ENCODE measurements around the gene OMP.

OMP gene

GRCh38 chr11:77068457-77069335 lies 33.9 kb upstream of the OMP start:
- in situ Hi-C loops (cut with MboI; ENCODE audit: low sequenced_read_pairs) = no loop called here

GRCh38 chr11:77069336-77069968 lies 33.2 kb upstream of the OMP start:
- in situ Hi-C loops (cut with MboI; ENCODE audit: low sequenced_read_pairs) = no loop called here

- in situ Hi-C loops (cut with MboI; ENCODE audit: low sequenced_read_pairs) = loop anchor here (10.0 kb wide), 1 partner anchor 255 kb away; no protein-coding TSS in a partner anchor
Measured at GRCh38 chr11:77069969-77070582, 32.6 kb upstream of the OMP start.

- in situ Hi-C loops (cut with MboI; ENCODE audit: low sequenced_read_pairs) = loop anchor here (10.0 kb wide), 1 partner anchor 256 kb away; no protein-coding TSS in a partner anchor
Measured at GRCh38 chr11:77071077-77071476, 31.6 kb upstream of the OMP start.

DNA sequence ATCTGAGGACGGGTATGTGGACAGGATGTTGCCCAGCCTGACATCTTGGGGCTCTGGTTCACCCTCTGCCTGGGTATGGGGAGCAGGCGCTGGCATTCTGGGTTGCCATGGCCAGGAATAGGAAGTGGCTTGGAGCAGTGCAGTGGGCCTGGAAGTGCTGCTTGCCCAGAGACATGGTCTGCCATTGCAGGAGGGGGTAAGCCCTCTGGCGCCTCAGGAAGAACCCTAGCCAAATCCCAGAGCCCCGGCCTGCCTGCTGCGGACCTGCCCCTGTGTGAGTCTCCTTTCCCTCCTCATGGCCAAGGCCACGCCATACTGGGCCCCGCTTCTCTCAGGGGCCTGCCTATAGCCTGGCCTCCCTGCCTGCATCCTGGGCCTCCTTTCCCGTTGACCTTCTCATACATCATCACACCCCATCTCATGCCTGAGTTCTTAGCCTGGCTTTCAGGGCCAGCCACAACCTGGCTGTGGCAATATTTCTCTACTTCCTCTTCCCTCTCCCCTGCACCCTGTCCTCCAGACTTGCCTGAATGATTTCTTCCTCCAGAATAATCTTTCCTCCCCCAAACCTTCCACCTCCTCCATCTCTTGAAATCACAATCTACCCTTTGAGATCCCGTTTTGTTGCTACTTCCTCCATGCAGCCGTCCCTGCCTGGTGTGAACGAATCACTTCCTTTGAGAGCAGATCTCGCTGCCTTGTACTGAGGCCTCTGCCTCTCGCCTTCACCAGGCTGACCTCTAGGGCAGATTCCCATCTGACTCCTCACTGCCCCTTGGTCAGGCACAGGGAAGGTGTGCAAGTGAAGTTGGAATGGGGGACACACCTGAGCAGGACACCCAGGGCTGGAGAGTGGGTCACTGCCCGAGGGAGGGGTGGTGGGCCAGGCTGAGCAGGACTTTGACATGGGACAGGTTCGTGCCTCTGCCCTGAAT lies 30.7 kb upstream of the OMP start:
- in situ Hi-C loops (cut with MboI; ENCODE audit: low sequenced_read_pairs) = loop anchor here (10.0 kb wide), 1 partner anchor 257 kb away; no protein-coding TSS in a partner anchor

GRCh38 chr11:77072851-77073327 lies 29.8 kb upstream of the OMP start:
- in situ Hi-C loops (cut with MboI; ENCODE audit: low sequenced_read_pairs) = loop anchor here (10.0 kb wide), 1 partner anchor 258 kb away; no protein-coding TSS in a partner anchor

DNA sequence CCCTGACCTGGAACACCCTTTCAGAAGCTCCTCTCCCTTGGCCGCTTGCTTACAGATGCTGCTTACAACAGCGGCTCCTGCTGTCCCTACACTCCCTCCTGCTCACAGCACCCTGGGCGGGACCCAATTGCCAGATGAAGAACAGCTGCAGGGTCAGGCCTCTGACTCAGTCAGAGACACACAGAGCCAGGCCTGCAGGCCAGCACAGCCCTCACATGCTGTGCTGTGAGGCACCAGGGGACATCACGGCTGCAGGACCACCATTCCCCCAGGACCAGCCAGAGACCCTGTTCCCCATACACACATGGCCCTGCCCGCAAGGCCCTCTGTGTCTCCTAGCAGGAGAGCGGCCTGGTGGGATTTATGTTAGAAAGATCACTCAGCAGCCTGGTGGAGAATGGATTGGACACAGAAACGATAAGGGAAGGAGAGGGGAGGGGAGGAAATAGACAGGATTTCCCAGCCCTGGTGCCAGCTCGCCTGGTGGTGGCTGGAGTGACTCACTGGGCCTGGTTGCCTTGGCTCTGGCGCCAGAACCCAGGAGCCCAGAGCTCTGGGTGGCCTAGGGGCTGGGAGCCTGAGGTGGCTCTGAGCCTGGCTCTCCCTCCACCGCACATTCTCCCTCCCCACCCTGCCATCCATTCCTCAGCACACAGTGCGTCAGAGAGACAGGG lies 29.2 kb upstream of the OMP start:
- in situ Hi-C loops (cut with MboI; ENCODE audit: low sequenced_read_pairs) = loop anchor here (10.0 kb wide), 1 partner anchor 259 kb away; no protein-coding TSS in a partner anchor

DNA sequence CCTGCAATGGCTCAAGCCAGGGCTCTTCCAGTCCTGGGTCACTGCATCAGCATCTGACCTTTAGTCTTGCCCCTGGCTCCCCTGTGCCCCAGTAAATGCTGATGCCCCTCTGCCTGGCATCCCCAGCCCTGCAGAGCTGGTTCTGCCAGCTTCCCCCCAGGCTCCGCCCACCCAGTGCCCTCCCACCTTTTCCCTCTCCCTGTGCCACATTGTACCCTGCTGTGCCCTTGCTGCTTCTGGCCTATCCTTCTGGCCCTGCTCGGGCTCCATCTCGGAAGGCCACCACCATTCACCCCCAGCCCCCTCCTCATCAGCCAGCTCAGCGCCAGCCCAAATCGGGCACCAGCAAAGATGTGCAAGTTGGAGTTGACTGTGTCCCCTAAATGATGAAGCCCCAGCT lies 28.4 kb upstream of the OMP start:
- in situ Hi-C loops (cut with MboI; ENCODE audit: low sequenced_read_pairs) = loop anchor here (10.0 kb wide), 1 partner anchor 259 kb away; no protein-coding TSS in a partner anchor

DNA sequence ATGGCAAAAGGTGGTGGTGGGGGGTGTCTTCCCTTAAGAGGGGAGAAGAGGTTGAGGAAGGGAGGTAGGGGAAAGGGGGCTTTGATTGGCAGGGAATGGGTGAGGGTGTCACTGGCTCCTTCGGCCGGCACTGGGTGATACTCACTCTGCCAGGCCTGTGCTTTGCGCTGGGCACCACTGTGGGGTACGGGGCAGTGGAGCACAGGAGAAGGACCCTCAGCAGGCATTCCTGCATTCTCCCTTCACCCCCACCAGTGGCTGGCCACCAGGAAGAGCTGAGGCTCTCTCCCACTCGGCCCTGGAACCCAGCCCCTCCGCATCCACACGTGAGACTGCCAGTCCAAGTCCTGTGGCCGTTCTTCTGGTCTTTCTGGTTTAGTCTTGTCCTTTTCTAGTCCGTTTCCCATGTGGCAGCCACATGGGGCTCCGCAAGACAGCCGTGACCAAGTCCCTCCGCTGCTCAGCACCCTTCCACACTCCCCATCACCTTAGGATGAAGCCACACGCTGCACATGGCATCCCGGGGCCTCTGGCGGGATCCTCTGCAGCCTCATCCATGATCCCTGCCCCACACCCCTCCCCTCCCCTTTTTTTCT lies 27.9 kb upstream of the OMP start:
- in situ Hi-C loops (cut with MboI; ENCODE audit: low sequenced_read_pairs) = loop anchor here (10.0 kb wide), 1 partner anchor 260 kb away; no protein-coding TSS in a partner anchor

DNA sequence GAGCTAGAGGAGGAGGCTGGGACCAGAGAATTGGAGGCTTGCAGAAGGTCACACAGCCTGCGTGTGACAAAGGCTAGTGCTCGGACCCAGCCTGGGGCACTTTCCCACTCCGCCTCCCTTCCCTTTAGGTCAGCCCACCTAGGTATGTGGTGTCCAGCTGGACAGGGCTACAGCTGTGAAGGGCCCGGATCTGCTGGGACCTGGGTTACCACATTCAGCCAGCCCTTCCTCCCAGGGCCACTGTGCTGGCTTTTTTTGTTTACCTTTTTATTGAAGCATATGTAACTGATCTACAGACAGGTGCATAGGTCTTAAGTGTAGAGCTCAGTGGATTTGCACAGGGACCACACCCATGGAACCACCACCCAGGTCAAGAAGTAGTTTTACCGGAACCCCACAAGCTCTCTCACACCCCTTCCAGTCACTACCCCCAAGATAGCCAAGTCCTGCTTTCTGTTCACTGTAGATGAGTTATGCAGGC lies 27.2 kb upstream of the OMP start:
- in situ Hi-C loops (cut with MboI; ENCODE audit: low sequenced_read_pairs) = loop anchor here (10.0 kb wide), 1 partner anchor 261 kb away; no protein-coding TSS in a partner anchor

- in situ Hi-C loops (cut with MboI; ENCODE audit: low sequenced_read_pairs) = loop anchor here (10.0 kb wide), 1 partner anchor 265 kb away; no protein-coding TSS in a partner anchor
Measured at GRCh38 chr11:77079666-77080065, 23.0 kb upstream of the OMP start.

DNA sequence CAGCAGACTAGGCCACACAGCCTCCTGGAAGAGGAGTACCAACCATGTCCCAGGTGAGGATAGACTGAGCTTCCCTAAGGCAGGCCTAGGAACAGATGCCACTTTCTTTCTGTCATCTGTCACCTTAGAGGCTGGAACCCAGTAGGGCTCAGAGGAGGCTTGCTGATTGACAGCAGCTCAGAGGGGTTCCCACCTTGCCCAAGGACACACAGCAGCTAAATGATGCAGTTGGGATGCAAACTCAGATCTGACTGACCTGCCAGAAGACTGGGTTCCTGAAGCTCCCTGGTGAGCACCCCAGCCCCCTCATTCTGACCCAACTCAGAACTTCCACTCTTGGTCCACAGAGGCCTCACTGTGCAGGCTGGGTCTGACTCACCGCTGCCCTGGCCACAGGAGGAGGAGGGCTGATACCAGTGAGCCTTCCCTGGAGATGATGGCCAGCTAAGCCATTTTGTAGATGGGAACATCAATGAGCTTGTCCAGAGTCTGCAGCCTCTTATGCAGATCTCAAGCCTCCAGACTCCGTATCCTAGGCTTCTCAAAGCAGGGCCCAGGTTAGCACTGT lies 21.9 kb upstream of the OMP start:
- in situ Hi-C loops (cut with MboI; ENCODE audit: low sequenced_read_pairs) = no loop called here

GRCh38 chr11:77081381-77081851 lies 21.2 kb upstream of the OMP start:
- in situ Hi-C loops (cut with MboI; ENCODE audit: low sequenced_read_pairs) = no loop called here

DNA sequence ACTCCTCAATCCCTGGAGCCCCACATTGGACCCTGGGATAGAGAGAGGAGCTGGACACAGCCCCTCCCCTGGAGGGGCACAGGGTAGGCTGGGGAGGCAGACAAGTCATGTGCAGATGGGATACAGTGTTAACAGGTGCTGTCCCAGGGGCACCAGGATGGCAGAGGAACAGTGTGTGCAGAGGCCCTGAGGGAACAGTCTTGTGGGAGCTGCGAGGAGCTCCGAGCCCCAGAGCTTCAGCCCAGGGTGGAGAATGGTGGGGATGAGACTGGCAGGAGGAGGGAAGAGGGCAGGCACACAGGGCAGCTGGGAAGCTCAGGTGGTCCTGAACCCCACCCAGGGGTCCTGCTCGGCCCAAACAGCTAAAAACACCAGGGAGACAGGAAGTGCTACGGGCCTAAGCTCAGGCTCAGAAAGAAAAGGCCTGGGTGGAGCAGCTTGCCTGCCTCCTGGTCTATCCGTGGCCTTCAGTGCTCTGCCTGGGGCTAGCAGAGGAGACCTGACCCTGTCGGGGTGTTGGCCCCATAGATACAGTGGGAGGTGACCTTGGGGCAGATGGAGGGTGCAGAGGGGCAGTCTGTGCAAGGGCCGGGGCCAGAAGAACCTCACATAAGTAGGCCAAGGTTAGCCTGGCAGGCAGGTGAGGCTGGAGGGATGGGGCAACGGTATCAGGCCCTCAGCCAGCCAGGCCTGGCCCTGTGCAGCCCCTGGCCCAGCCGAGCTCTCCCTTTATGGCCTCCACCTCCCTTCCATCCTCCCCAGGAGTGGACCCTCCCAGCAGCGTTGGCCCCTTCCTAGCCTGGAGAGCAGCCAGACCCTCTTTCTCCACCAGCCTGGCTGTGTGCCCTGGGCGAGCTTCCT lies 20.4 kb upstream of the OMP start:
- in situ Hi-C loops (cut with MboI; ENCODE audit: low sequenced_read_pairs) = no loop called here

GRCh38 chr11:77082838-77083565 lies 19.6 kb upstream of the OMP start:
- in situ Hi-C loops (cut with MboI; ENCODE audit: low sequenced_read_pairs) = no loop called here

DNA sequence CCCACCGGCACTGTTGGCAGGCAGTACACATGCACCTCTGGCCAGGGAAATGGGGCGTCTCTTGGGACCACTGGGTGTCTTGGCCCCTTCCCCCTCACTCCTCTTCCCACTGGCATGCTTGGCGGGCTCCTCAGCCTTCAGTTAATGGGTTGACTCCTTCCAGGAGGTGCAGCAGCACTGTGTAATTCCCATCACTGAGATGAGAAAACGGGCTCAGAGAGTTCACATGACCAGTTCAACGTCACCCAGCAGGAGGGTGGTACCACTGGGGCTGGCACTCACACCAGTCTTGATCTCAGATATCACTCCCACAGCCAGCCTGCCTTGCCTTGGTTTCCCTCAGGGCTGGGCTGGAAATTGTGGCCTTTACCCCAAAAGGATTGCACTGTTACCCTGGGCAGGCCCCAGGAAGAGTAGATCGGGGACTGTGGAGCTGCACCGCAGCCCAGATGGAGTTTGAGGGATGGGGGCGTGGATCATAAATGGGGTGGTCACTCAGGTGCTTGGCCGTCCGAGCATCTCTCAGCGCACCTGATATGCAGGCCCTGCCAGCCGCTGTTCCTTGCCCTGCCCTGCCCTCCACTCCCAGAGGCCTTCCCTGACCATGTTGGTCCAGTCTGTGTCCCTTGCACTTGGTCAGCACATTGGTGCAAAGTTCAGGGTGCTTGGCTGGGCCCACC lies 18.9 kb upstream of the OMP start:
- in situ Hi-C loops (cut with MboI; ENCODE audit: low sequenced_read_pairs) = no loop called here
